Uterus (tissue), 4 donors: ENCODE results near the gene C10orf95. TPM values are rescaled to one million over a fixed set of nuclear protein-coding genes. Genes with fewer than 3 reads are reported as not detected.
"Not testable (repeated sequence)": the region's sequence is repeated elsewhere in the genome, so short reads cannot be mapped to it uniquely, and the experiment has no call there.

Experiments used
- DNase-seq, 2 donors: peaks; one replicate each; pipeline ENCODE4 v3.0.0-alpha.2; 2019 to 2020
- H3K27ac ChIP-seq, 2 donors: fragments of 200-600 bp; sonication (generic); 1 replicate in 1 of 2; 2 replicates in 1 of 2; pipeline ENCODE4 v1.5.1; 2016 to 2018
- H3K27me3 ChIP-seq, 2 donors: fragments of 200-600 bp; sonication (generic); one replicate each; pipeline ENCODE4 v1.5.1; 2018 to 2019; ENCODE audit warnings: control low read depth in 1 of 2
- H3K36me3 ChIP-seq, 2 donors: fragments of 200-600 bp; sonication (generic); one replicate each; pipeline ENCODE4 v1.5.1; 2019; ENCODE audit warnings: control low read depth in 1 of 2
- H3K4me1 ChIP-seq, 2 donors: fragments of 200-600 bp; sonication (generic); one replicate each; pipeline ENCODE4 v1.5.1; 2018 to 2019; ENCODE audit warnings: control low read depth in 1 of 2
- H3K4me3 ChIP-seq, 2 donors: fragments of 200-600 bp; sonication (generic); 1 replicate in 1 of 2; 2 replicates in 1 of 2; pipeline ENCODE4 v1.5.1; 2018 to 2019; ENCODE audit warnings: mild to moderate bottlenecking in 1 of 2
- H3K9me3 ChIP-seq, 2 donors: fragments of 200-600 bp; sonication (generic); one replicate each; pipeline ENCODE4 v1.5.1; 2019; ENCODE audit warnings: control low read depth in 1 of 2
- CTCF ChIP-seq, 4 experiments: fragments of 200-600 bp in 2 of 4; fragments of 450-650 bp in 2 of 4; sonication (generic) in 2 of 4; IDR thresholded peaks; one replicate each; pipeline ENCODE4 v1.5.1; 2016 to 2019; ENCODE audit warnings: antibody characterized with exemption in 4 of 4, mild to moderate bottlenecking in 2 of 4, moderate library complexity in 1 of 4
- POLR2A ChIP-seq, 2 donors: fragments of 450-650 bp; IDR thresholded peaks; one replicate each; pipeline ENCODE4 v1.6.1; 2016; ENCODE audit warnings: antibody characterized with exemption in 2 of 2, mild to moderate bottlenecking in 1 of 2, moderate library complexity in 1 of 2
- intact Hi-C: fragments of 100-400 bp; cut with DNase I; formaldehyde crosslinking; loops from one replicate; pipeline ENCODE4 v1.15.1; 2023; ENCODE audit warnings: low total_unique reads
- total RNA-seq, 4 donors: library from RNA; depleted of rRNA in 3 of 4; stranded (reverse); fragments of >200 nt in 3 of 4; gene quantifications; one replicate each; pipeline versions ENCODE4 v1.1.0 to v1.2.4, GENCODE V29; 2014 to 2023
- donor health status: DM: yes; HTN: yes; CAD: no.

The C10orf95 gene
- under 1 TPM in 1 of 4 donors, not detected in 3; 0.21 TPM for total RNA-seq

- Histone ChIP-seq H3K27ac (peak within 1 kb of the TSS; percentile 76 to 85), H3K9me3 (no peaks in the 10 kb centered on the region), H3K4me3 (peak within 1 kb of the TSS; percentile 51 to 82), H3K36me3 (no peaks in the 10 kb centered on the region), H3K27me3 (no peaks in the 10 kb centered on the region), H3K4me1 (no peaks in the 10 kb centered on the region)
- no peak for DNase-seq
- intact Hi-C loops: no loop called here
- no peak for TF ChIP-seq CTCF (IDR thresholded peaks at IDR 0.05)
- no peak for TF ChIP-seq POLR2A (IDR thresholded peaks at IDR 0.05)
These were observed at the start of gene C10orf95 for GRCh38 chr10:102451105-102451969. TSS of gene C10orf95 (minus strand) at chr10:102451543. CDS start at chr10:102451093, 450 bp downstream.

- H3K4me3 ChIP-seq, H3K36me3 ChIP-seq, DNase-seq, H3K9me3 ChIP-seq, H3K4me1 ChIP-seq, H3K27me3 ChIP-seq: not testable (repeated sequence)
- intact Hi-C loops: loop anchor here (10.0 kb wide), 1 partner anchor 84 kb away; no protein-coding TSS in a partner anchor
- H3K27ac ChIP-seq: peak overlapping the region in 1 of 2 donors; percentile 95
These were observed 49.3 kb upstream of the C10orf95 start for GRCh38 chr10:102500686-102501085.

DNA sequence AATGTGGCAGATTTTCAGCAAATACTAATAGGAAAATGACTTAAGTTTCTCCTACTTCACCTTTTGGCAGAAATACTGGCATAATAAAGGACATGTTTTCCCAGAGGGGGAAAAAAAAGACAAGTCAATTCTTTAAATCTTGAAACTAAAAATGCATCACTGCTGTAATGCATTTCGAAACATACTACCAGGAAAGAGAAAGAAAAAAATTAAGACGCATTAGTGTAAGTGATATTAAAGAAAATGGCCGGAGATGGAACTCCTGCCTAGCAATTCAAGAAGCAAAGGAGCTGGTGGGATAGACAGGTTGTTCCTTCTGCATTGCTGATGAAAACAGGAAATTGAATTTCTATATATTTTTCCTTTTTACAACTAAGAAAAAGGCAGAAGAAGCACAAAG is 48.0 kb upstream of the C10orf95 start:
- no peak for DNase-seq
- no peaks in the 10 kb centered on the region for H3K4me1 ChIP-seq
- intact Hi-C loops: no loop called here
- no peak overlapping the region for H3K27ac ChIP-seq
- TF ChIP-seq CTCF (IDR thresholded peaks at IDR 0.05) (no peak), POLR2A (IDR thresholded peaks at IDR 0.05) (no peak)
- H3K9me3 ChIP-seq: no peaks in the 10 kb centered on the region
- no peak overlapping the region for H3K4me3 ChIP-seq
- H3K27me3 ChIP-seq: no peaks in the 10 kb centered on the region
- no peaks in the 10 kb centered on the region for H3K36me3 ChIP-seq

GRCh38 chr10:102497545-102497944 is 46.2 kb upstream of the C10orf95 start:
- Histone ChIP-seq H3K27me3 (no peaks in the 10 kb centered on the region), H3K27ac (no peak overlapping the region), H3K4me3 (no peak overlapping the region), H3K36me3 (no peaks in the 10 kb centered on the region), H3K9me3 (no peaks in the 10 kb centered on the region), H3K4me1 (peaks cover 0 to 10% of the 10 kb centered on the region in 2 donors)
- DNase-seq: no peak
- TF ChIP-seq POLR2A (IDR thresholded peaks at IDR 0.05) (no peak), CTCF (IDR thresholded peaks at IDR 0.05) (no peak)
- intact Hi-C loops: no loop called here

DNA sequence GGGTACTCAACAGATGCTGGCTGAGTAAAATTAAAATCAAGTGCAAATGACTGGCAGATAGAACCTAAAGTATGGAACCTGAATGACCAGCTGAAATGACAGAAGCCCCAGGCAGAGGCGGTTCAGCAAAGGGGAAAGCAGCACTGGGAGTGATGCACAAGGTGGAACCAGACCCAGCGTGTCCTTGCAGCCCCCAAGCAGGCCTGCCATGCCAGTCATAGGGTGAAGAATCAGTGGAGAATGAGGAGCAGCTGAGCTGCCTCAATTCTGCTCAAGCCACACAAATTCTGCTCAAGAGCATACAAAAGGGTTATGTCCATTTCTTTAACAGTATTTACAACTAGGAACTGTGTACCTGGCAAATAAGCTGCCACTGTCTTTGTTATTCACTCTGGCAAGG is 42.4 kb upstream of the C10orf95 start:
- no peaks in the 10 kb centered on the region for H3K36me3 ChIP-seq
- H3K27ac ChIP-seq: peak overlapping the region in 1 of 2 donors; percentile 56
- H3K4me1 ChIP-seq: peaks cover 0 to 13% of the 10 kb centered on the region in 2 donors
- no peak for DNase-seq
- TF ChIP-seq POLR2A (IDR thresholded peaks at IDR 0.05) (no peak), CTCF (IDR thresholded peaks at IDR 0.05) (no peak)
- no peak overlapping the region for H3K4me3 ChIP-seq
- no peaks in the 10 kb centered on the region for H3K27me3 ChIP-seq
- intact Hi-C loops: no loop called here
- H3K9me3 ChIP-seq: no peaks in the 10 kb centered on the region
